PC-3 (cell line): ENCODE data around the gene LRRN4CL.

Experiments
- CTCF ChIP-seq: fragments of 300-600 bp; sonication (generic); conservative IDR thresholded peaks from 2 replicates; pipeline ENCODE4 v1.5.1; 2017; ENCODE audit warnings: antibody characterized with exemption, low read depth, mild to moderate bottlenecking, low read length
- EZH2phosphoT487 ChIP-seq: fragments of 300-600 bp; sonication (generic); IDR thresholded peaks from 2 replicates; pipeline ENCODE4 v1.6.1; 2018; ENCODE audit warnings: mild to moderate bottlenecking, antibody characterized with exemption, low read length, borderline replicate concordance

- TF ChIP-seq EZH2phosphoT487 (no peak), CTCF (no peak)
These were observed 24.2 kb downstream of the LRRN4CL start, which contains the start of the genes C11orf98 and CSKMT for GRCh38 chr11:62665075-62665598.
